GM19025 (cell line): ENCODE results near the gene DBP.
"Not testable (repeated sequence)": the region's sequence is repeated elsewhere in the genome, so short reads cannot be mapped to it uniquely, and the experiment has no call there.

ENCODE experiments used
- ATAC-seq: cut with Tn5 transposase; IDR thresholded peaks from one replicate; pipeline ENCODE4 v1.9.1; 2021; ENCODE audit warnings: mild to moderate bottlenecking, low read depth, moderate library complexity; ENCODE audit not compliant: unreplicated experiment

Gene DBP

DNA sequence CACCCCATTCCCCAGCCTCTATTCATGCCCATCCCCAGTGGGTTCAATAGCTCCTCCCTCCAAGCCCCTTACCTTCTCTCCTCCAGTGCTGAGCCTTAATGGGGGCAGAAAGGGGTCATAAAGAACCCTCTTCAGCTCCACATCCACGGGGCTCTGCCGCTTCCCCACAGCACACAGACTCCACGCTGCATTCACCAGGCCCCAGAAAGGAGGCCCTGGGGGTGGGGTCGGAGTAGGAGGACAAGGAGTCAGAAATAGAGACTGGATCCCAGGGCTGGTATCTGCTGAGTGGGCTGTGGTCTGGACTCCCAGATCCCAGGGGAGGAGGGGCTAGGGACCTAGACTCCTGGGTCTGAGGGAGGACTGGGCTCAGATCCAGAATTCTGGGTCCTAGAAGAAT is 7.2 kb upstream of the DBP start:
- no peak for ATAC-seq

DNA sequence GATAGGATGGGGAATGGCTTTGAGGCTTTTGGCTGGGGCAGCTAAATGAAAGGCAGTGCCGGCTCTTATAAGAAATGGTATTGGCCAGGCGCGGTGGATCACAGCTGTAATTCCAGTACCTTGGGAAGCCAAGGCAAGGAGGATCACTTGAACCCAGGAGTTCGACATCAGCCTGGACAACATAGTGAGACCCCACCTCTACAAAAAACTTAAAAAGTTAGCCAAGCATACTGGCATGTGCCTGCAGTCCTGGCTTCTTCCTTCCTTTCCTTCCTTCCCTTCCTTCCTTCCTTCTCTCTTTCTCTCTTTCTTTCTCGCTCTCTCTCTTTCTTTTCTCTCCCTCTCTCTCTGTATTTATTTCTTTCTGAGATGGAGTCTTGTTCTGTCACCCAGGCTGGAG is 5.7 kb upstream of the DBP start:
- no peak for ATAC-seq

DNA sequence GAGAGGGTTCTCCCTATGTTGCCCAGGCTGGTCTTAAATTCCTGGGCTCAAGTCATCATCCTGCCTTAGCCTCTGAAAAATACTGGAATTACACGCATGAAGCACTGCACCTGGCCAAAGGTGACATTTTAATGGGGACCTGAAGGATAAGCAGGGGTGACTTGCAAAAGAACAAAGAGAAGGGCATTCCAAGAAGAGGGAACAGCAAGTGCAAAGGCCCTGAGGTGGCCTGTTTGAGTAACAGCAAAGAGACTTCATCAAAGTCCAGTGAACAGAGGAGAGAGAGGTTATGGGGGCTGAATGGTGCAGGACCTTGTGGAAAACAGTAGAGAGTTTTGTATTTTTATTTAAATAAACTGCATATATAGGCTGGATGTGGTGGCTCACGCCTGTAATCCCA is 4.7 kb upstream of the DBP start:
- no peak for ATAC-seq

DNA sequence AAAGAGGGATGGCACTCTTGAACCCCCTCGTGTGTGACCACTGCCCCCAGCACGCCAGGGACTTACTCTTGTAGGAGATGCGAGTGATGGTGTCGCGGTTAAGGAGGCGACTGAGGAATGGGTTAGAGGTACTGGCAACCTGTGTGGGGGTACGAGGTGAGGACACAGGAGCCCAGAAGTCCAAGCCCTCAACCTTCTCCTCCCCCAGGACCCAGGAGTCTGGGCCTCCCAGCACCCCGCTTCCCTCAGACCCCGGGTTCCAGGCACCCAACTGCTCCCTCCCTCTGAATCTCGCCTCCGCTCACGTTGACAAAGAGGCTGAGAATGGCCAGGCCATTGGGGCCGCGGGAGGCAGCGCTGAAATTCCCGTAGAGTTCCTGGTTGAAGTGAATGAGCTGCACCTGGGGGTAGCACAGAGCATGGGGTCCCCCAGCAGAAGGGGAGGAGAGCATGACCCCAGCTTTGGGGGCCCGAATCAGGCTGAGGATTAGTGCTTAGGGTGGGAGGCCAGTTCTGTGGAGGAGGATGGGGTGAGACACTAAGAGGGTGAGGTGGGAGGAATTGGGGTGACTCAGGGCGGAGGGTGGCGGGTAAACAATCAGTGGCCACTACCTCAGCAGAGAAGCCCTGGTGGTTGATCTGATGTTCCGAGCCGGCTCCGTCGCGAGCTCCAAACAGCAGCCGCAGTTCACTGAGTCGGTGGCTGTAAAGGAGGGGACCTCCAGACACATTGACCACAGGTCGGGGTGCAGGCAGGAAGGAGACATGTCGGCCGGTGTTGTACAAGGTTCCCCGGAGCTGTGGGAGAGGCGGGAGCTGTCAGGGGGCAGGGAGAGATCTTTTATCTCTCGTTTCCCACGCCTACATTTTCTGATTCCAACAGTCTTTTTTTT is 2.5 kb upstream of the DBP start:
- no peak for ATAC-seq

DNA sequence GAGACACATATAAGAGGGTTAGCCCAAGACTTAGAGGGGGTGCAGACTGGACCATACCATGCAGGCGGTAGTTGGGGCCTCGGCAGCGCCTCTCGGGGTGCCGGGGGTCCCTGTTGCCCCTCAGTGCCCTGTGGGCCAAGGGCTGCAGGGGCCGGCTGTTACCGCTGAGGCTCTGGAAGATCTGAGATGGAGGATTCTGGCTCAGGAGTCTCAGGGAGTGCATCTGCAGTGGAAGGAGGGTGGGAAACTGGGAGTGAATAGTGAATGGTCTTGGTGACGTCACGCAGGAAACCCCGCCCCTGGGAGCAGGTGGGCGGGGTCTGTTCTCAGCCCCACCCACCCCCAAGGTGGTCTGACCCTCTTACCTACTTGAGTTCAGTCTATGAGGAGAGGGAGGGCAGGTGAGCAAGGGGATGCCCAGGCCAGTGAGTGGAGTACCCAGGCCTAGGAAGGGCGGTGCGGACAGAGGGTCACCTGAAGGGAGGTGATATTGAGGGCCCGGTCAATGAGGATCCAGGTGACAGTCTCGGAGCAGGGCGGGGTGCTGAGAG is 1.7 kb upstream of the DBP start:
- ATAC-seq = no peak

DNA sequence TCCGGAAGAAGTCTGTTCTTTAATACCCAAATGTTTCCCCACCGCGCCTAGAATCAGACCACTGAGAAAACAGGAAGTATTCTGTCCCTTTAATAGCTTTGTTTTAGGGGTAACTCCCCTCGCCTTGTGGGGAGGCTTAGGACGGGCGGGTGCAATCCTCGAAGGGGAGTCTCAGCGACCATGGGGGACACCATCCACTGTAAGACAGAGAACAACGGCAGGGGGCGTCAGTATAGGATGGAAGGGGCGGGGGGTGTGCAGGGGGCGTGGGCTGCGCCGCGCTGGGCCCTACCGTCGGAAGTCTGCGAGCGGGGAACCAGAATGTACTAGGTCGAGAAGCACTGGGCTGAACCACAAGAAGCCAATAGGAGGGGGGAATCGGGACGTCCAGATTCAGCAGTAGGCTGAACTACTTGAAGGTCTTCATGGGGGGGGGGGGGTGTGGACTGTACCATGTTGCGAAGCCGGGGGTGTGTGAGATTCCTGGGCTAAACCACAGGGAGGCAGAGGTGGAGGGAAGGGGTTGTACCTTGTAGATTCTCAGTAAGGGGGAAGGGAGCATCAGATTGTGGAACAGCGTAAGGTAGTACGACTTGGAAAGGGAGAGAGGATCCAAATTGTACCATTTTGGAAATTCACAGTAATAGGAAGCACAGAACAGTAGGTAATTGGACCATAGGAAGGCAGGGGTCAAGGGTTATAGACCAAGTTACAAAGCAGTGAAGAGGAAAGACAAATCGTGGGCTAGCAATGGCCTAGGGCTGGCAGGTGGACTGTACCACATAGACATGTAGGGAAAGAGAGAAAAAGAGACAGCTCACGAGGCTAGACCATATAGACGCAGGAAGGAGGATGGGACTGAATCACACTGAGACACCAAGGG is 1.0 kb upstream of the DBP start:
- ATAC-seq = no peak

DNA sequence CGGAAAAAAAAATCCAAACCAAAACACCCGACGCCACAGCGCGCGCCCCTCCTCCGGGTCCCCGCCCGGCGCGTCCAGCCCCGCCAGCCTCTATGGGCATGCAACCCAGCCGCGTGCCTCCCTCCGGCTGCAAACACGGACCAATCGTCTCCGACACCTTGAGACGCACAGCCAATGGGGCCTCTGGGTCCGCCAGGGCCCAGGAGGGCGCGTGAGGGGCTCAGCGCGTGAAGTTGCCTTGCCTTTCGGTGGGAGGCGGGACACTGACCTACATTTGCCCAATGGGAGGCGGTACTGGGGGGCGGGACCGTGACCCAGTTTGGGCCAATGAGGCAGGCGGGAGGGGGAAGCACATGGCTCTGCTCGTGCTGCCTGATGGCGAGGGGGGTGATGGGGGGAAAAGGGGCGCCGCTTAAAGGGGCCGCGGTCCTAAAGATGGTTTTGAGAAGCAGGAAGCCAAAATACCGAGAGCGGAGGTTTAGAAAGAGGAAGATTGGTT is 319 bp upstream of the DBP start:
- ATAC-seq = peak; percentile 74

DNA sequence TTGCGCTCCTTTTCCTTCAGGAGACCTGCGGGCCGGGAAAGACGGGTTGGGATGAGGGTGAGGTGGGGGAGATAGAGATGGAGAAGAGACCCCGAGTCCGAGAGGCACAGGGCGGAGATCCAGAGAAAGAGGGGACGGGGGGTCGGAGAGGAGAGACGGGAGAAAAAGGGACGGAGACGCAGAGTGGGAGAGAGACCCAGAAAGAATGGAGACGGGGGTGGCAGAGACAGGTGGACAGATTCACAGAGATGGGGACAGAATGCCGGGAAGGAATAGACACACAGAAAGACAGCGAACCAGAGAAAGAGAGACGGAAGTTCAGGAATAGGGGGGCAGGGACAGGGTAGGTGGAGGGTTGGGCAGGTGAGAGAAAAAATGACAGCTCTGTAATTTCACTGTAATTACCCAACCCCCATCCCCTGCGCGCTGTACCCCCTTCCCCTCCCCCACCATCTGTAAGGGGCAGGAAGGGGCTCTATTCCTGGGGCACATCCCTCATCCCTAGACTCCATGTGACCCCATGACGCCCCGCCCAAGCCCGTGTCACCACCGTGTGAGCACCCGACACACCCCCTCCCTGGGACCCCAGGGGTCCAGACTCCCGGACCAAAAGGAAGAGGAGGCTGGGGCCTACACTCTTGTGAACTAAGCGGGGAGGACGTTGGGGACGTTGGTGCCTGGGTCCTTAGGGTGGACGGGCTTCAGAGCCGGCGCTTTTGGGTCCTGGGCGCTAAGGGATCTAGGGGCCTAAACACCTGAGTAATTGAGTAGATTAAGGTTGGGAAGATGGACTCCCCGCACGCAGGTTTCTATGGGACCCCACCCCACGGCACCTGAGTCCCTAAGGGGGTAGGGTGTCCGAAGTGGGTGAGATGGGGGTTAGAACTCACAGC is 967 bp downstream of the DBP start:
- no peak for ATAC-seq

DNA sequence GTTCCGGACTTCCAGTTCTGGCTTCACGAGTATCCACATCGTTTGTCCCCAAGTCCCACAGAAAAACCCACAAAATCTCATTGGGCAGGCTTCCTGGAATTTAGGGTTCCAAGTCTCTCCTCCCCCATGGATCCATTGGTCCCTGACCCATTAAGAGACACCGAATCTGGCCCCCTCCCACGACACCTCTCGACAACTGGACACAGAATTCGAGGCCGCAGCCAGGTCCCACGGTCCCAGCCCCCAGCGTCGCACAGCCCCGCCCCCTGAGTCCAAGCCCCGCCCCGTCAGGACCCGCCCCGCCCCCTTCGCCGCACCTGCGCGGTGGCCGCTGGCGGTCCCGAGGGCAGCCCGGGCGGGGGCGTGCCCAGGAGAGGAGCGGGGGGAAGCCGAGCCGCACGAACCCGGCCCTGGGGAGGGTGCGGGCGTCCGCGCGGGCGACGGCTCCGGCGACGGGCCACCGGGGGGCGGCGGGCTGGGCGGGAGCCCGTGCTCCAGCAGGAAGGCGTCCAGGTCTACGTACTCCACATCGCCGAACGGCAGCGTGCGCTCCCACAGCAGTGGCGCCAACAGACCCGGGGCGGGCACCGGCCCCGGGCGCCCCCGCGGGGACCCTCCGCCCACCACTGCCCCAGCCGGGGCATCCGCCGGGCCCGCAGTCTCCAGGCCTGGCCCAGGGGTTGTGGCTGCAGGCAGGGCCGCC is 1.8 kb downstream of the DBP start:
- ATAC-seq = no peak

DNA sequence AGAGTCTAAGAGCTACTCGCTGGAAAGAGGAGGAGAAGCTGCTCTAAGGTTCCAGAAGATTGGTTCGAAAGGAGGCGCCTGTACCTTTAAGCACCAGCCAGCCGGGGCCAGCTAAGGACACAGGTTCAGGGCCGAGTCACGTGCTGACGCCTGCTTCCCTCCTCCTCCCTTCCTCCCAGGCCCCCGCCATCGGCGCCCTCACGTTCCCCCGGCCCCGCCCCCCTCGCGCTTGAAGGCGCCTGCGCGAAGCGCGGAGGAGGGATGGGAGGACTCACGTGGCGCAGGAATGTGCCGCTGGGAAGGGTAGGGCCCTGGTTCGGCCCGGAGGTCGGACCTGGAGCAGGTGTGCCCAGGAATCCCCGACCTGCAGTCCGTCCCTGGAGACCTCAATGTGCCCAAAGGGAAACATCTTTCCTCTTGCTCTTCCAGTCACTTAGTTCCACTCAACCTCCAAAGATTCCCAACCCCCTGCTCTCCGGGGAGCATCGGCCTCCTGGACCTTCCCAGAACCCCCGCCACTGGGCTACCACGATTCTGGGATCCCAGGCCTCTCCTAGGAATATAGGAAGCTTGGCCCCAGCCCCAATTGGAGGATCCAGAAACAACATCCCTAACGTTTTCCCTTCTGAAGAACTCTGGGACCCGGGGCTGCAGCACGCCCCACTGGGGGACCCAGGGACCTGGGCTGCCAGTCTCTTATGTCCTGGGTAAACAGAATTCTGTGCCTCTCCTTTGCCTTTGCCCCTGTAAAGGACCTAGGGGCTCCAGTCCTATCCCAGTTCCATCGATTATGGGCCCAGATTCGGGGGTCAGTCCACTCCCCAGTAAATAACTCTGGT is 2.5 kb downstream of the DBP start:
- peak; percentile 29 for ATAC-seq

DNA sequence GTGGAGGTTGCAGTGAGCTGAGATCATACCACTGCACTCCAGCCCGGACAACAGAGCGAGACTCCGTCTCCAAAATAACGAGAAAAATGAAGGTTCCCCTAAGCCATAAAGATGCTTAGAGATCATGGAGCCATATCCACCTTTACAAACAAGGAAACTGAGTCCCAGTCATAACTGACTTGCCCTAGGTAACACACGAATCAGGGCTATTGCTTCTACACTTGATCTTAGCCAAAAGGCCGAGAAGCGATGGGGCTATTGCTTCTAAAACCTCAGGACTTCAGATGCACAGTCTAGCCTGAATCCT is 3.2 kb downstream of the DBP start:
- no peak for ATAC-seq

DNA sequence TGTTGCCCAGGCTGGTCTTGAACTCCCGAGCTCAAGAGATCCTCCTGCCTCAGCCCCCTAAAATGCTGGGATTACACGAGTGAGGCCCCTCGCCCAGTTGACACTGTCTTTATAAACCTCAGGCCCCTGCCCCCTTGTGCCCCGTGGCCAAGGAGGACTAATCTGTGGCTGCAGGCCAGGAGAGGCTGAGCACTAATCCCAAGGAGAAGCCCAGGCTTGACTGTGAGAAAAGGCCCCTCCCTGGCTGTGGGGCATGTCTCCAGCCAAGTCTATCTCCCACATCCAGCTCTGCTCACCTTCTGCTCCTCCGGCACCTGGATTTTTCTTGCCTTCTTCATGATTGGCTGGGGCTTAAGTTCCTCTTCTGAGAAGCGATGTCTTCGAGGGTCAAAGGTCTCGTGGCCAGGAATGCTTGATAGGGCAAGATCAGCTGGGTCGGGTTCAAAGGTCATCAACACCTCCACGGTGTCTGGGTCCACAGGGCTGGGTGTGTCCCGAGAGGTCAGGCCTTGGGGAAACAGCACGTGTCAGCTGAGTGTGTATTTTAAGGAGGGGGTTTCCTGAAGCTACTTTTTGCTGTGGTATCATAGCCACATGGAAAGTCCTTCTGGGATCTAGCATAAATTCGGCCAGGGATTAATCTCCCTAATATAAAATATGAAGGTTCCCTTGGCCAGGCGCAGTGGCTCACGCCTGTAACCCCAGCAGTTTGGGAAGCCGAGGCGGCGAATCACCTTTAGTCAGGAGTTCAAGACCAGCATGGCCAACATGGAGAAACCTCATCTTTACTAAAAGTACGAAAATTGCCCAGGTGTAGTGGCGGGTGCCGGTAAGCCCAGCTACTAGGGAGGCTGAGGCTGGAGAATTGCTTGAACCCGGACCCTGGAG is 3.8 kb downstream of the DBP start:
- ATAC-seq = no peak

DNA sequence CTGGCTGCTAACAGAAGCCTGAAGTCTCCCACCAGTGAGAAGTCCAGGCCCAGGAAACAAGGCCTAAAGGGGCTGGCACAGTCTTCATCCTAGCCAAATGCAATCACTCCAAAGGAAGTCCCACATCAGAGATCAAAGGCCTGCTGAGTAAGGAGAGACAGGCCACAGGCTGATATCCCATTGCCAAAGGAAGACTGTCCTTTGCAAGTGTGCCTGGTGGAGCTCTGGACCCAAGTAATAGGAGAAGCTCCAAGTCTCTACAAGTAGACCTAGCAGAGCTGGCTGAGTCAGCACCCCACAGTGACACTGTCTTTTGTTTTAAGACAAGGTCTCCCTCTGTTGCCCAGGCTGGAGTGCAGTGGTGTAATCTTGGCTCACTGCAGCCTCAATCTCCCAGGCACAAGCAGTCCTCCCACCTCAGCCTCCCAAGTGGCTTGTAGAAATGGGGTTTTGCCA is 4.5 kb downstream of the DBP start:
- ATAC-seq = no peak

DNA sequence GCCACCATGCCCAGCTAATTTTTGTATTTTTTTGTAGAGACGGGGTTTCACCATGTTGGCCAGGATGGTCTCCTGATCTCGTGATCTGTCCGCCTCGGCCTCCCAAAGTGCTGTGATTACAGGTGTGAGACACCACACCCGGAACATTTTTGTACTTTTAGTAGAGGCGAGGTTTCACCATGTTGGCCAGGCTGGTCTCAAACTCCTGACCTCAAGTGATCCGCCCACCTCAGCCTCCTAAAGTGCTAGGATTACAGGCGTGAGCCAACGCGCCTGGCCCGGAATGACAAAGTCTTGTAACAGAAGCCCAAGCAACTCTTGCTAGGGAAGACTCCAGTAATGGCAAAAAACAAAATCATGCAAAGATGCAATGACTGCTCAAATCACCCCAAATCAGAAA is 4.9 kb downstream of the DBP start:
- not testable (repeated sequence) for ATAC-seq

DNA sequence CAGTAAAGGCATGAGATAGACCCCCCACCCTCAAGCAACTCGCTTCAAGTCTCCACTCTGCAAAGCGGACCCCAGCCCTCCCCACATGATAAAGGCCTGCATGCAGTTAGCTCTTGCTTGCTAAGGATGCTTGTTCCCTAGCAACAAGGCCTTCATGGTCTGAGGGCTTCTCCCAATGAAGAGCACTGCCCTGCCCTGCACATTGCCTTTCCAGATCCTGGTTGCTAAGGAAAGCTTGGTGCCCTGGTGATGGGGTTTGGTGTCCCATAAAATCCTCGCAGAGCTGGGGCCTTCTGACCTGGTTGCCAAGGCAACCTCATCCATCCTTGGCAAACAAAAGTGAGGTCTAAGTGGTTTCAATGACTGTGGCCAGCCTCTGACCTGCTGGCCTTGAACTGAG is 6.0 kb downstream of the DBP start:
- no peak for ATAC-seq

DNA sequence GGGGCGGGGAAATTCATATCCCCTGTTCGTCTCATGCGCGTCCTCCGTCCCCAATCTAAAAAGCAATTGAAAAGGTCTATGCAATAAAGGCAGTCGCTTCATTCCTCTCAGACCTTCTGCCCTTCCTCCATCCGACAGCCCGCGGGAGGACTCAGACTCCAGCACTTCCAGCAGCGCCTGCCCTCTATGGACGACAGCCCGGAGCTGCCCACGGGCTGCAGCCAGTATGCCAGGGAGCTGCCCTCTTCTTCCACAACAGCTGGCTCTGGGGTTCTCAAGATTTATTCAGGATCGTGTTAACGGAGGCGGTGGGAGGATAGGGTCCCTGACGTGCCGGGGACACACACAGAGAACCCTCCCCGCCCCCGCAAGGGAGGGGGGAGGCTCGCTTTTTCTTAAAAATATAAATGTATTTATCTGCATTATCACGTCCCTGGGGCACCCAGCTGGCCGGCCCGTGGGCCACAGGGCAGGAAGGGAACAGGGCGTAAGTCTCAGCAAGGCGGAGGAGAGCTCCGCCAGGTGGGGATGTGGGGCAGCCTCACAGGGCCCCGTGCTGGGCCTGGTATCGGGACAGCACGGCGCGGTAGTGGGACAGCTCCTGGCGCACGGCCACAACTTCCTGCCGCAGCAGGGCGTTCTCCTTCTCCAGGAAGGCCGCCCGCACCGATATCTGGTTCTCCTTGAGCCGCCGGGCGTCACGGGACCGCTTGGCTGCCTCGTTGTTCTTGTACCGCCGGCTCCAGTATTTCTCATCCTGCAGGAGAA is 6.7 kb downstream of the DBP start:
- ATAC-seq = no peak
